Keratinocyte (primary cell): ENCODE results near the gene NRARP.

ENCODE experiments used
- CTCF ChIP-seq, 3 experiments: IDR thresholded peaks in 1 of 3; conservative IDR thresholded peaks in 1 of 3; optimal IDR thresholded peaks in 1 of 3; 2 replicates in 2 of 3; 3 replicates in 1 of 3; pipeline versions ENCODE3 to v1.5.1; 2011; ENCODE audit warnings: low read length in 3 of 3, mild to moderate bottlenecking in 3 of 3, moderate library complexity in 2 of 3, control low read depth in 1 of 3, inconsistent platforms in 1 of 3; ENCODE audit not compliant: insufficient read depth in 2 of 3; ENCODE audit errors: extremely low read depth in 1 of 3
- EZH2 ChIP-seq: IDR thresholded peaks from one replicate; pipeline ENCODE4 v1.6.1; 2012; ENCODE audit warnings: inconsistent platforms, mild to moderate bottlenecking, low read length, moderate library complexity

- TF ChIP-seq EZH2 (no peak), CTCF (optimal IDR thresholded peaks at IDR 0.05 in 1 of 3, IDR thresholded peaks at IDR 0.05 in 1 of 3, conservative IDR thresholded peaks at IDR 0.05 in 1 of 3; ENCODE audit: extremely low read depth in 1 of 3, insufficient read depth in 2 of 3, low read length in 3 of 3) (no peak)
Observed at GRCh38 chr9:137331929-137332328, 29.9 kb upstream of the NRARP start.
